HCEC 1CT (cell line): ENCODE measurements around the gene DCXR.

Experiments used
- DNase-seq: peaks from one replicate; pipeline ENCODE4 v3.0.0-alpha.2; 2017

Gene DCXR

DNA sequence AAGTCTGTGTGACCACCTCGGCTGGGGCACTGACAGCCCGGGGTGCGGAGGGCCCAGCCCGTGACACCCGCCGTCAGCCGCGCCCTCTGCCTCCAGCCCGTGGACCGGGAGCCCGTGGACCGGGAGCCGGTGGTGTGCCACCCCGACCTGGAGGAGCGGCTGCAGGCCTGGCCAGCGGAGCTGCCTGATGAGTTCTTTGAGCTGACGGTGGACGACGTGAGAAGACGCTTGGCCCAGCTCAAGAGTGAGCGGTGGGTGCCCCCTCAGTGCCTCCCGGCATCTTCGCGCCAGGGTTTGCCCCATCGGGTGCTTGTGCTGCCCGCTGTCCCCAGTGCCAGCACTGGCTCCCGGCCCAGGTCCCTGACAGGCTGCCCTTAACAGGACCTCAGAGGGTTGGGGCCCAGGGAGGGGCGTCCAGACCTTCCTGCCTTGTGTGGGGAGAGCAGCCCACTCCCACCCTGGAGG lies 28.5 kb downstream of the DCXR start:
- no peak for DNase-seq

DNA sequence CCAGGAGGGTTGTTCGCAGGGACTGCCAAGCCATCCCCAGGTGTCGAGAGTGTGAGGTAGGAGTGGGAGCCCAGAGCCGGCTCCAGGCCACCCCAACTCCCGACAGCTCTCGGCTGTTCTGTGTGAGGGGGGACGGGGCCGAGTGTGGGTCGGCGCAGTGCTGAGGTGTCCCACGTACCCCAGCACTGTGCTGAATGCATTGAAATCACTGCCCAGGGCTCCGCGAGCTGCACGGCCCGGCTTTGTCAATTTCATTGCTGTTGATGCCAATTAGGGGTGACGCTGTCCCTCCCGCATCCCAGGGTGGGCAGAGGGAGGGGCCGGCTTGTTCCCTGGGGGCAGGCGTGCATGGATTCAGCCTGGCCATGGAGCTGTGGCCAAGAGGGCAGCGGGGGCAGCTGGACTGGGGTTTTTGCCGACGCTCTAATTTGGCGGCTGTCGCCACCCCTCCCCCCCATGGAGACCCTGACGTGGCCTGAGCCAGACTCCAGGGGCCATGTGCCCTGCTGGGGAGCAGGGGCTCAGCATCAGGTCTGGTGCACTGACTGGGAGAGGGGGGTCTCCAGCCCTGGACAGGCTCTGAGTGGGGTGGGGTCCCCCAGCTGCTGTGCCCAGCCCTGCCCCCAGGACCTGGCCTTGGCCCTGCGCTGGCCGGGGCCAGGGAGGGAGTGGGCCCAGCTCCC lies 29.1 kb downstream of the DCXR start:
- DNase-seq = no peak

DNA sequence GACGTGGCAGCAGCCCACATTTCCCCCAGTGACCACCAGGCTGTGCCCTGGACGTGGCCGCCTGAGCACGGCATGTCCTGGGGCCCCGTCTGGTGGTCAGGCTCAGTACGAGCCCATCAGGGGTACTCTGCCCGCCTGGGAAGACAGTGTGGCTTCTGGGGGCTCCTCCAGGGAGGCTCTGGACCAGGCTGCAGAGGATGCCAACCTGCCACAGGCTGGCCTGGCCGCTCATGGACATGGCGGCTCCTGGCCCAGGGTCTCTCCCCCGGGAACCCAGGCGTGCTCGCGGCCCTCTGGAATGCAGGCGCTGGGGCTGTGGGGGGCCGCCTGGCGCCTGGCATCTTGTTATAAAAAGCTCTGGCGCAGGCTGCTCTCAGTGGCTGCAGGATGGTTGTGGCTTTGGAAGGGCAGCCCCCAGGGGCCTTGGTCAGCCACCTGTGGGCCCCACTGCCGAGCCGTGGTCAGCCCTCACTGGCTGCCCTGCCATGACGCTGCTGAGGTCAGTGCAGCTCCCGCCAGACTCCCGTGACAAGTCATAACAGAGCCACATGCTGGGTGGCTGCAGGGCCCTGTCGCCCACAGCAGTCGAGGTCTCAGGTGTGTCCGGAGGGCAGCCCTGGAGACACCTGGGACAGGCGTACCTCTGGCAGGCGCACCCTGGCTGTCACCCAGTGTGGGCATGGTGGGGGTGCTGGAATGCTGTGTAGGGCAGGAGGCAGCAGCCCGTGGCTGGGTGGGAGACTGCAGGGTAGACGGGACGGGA lies 29.8 kb downstream of the DCXR start:
- no peak for DNase-seq

DNA sequence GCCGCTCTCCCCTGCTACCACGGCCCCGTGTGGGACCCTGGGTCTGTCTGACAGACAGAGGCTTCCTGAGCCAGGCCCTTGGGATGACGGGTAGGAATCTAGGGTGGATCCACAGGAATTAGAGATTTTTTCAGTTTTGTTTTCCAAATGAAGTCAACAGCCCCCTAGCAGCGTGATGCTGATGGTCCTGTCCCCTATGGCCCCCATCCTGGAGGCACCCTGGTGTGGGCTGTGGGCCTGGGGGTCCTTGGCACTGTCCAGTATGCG lies 30.3 kb downstream of the DCXR start:
- no peak for DNase-seq

DNA sequence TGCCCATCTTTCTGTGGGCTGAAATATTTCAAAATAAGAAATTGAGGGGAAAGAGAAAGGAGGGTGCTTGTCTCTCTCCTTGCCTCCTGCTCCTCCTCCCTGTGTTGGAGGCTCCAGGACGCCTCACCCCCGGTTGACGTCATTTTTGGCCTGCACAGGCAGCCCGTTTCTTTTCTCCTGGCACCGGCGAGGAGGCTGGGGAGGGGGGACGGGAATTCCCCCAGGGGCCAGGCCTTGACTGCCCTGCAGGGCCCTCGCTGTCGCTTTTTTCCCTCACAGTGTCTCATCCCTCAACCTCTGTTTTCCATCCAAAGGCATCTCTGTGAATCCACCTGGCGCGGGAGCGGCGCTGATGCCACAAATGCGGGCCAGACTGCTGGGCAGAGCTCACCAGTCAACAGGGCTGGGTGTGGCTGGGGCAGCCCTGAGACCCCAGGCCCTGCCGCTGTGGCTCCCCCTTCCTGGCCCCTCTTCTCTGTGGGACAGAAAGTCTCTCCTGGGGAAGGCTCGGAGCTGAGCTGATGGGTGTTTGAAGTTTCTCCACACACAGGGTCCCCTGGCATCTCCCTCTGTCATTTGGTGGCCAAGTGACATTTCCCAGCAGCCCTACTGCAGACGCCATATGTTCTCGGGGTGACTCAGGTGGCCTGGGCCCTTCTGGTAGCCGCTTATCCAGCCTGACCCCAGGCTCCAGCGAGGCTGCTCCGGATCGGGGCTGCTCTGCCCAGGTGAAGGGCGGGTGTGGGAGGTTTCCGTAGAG lies 30.8 kb downstream of the DCXR start:
- DNase-seq = no peak

DNA sequence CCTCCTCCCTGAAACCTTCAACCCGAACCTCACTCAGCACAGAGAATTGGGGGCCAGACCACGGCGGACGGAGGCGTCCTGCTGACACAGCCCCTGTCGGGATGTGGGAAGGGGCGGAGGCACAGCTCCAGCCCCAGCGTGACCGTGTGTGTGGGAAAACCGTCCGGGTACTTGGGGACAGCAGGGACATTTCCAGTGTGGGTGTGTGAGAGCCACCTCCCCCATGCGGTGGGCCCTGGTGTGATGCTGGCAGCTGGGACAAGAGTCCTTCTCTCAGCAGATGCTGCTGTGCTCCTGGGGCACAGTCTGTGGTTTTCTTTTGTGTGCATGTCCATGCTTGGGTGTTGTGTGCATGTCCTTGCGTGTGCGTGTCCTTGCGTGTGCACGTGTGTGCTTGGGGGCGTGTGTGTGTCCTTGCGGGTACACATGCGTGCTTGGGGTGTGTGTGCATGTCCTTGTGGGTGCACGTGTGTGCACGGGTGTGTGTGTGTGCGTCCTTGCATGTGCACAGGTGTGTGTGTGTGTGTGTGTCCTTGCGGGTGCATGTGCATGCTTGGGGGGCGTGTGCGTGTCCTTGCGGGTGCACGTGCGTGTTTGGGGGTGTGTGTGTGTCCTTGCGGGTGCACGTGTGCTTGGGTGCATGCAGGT lies 31.7 kb downstream of the DCXR start:
- no peak for DNase-seq

DNA sequence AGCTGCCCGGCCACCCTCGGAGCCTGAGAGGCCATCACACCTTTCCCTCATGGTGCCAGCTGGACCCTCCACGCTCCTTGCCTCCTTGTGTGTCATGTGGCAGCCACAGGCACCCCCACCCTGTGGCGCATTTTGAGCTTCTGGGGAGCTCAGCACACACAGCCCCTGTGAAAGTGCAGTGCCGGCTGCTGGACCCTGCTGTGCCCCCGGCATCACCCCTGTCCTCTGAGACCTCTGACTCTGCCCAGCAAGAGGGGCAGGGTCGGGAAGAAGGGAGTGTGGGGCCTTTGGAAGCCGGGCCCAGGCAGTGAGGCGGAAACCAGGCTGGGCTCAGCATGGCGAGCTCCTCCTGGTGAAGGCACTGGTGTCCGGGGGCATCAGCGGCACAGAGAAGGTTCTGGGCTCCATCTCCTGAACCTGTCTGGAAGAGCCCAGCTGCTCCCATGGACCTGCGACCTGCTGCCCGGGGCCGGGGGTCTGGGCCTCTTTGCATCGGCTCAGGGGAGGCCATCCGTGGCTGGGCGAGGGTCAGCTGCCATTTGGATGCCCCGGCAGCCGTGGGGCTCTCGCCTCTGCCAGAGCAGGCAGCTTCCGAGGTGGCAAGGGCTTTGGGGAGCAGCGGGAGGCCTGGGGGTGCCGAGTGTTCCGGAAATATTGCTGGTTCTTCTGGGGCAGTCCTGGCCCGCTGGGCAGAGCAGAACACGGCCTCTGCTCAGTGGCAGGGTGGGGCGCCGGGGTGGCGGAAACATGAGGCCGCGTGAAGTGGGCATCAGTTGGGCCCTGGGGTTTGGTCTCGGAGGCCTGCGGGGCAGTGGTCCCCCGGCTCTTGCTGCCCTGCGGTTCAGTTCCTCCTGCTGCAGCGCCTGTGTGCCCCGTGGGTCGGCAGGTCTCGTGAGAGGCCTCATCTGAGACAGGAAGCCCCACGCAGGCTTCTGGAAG lies 32.7 kb downstream of the DCXR start:
- no peak for DNase-seq

DNA sequence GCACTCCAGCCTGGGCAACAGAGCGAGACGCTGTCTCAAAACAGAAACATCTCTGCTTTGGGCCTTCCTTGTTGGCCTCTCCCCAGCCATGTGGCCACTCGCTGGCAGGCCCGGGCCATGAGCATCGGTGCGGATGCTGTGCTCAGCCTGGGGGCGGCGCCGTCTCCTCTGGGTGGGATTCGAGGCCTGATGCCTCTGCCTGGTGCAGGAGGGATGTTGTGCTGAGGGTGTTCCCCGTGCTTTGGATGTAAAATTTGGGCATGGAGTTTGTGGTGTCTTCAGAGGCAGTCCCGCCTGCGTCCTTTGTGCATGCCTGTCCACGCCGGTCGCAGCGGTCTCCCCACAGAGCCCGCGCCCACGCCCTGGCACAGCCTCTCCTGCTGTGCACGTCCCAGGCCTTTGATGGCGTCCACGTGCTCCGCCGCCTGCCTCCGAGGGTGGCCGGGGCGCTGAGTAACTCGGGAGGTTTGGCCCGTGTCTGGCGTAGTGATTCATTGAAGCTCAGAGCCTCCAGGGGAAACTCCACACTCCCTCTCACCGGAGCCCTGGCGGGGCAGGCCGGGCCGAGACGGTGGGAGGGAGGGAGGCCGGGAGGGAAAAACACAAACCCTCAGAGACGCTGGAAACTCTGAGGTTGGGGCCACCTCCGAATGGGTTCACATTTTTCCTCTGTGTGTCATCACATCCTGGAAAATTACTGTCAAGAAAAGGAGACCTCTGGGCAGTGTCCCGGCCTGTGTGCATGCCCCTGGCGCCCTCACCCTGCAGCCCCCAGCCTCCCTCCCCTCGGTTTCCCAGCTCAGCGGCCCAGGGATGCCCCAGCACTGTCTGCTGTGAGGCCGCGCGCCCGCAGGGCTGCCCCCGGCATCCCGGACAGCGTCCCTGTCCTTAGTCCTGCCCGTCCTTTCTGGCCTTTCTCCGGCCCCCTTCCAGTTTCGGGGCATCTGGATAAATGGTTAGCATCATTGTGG lies 33.8 kb downstream of the DCXR start:
- DNase-seq = peak; percentile 97

DNA sequence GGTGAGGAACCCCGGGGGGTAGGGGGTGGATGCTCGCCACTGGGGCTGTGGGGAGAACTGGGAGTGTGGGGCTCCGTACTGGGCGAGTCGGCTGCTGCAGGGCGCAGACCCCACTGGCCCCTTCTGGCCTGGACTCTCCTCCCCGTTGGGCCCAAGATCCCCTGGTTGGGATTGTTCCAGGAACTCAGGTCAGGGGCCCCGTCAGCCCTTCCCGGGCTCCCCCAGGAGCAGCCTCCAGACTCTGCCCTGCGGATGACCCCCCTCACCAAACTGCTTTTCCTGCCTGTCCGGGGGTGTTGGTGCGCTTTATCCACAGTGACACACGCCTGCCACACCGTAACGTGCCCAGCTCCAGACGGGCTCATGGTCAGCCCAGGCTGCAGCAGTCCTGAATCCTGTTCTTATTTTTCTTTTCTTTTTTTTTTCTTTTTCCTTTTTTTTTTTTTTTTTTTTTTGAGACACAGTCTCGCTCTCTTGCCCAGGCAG lies 35.9 kb downstream of the DCXR start:
- DNase-seq = no peak

DNA sequence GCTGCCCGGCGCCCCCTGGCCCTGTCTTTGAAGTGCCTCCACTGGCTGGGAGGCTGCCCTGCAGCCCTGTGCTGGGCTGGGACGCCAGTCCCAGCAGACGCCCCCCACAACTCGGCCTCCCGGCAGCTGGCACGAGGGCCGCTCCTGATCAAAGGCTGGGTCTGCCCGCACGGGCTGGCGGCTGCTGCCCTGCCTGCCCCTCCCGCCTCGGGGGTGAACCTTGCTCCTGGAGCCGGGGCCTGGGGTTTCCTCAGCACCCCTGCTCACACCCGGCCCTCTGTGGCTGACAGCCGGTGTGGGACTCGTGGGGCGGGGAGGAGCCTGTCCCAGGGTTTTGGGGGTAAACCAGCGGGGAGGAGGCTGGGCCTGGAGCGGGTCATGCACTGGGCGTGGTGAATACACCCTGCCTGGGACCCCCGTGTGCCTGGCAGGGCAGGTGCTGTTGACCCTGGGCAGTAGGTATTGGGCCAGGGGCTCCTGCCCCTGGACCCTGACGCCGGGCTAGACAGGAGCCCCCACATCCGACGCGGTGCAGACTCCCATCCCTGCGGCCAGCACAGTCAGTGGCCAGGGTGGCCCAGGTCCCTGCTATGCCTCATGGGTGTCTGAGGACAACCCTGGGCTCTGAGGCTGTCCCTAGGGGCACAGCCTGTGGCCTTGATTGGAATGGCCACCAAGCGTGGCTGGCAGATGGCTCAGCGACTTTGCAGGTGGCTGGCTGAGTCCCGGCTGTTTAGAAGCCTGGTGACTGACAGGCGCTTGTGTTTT lies 36.5 kb downstream of the DCXR start:
- no peak for DNase-seq

DNA sequence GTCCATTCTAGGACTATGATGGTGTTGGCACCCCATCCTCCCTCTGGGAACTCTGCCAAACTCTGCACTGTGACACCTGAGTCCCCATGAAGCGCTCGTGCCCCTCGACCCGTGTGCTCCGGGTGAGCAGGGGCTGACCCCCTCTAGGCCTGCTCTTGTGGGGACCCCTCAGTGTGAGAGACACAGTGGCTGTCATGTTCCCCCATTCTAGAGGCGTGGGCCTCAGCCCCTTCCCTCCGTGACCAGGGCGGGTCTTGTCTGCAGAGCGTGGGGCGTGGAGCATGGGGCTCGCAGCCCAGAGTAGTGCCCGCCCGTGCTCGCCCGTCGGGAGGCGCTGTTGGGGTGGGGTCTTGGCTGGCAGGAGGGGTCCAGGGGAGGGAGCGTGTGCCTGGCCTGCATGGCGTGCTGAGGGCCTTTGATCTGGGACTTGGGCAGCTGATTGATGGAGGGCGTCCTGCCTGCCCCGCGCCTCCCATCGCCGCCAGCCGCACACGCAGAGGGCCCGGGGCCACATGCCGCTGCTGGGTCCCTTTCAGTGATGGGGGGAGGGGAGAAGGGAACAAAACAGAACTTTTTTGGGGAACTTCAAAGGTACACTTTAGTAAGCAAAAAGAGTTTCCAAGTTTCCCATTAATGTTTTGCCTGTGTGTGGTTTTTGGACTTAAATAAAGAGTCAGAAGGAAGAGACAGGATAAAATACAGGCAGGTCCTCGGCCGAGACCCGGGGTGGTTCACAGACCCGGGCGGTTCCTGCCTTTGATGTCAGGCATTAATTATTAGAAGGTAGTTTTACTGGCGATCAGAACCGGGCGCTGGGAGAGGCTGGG lies 37.3 kb downstream of the DCXR start:
- DNase-seq = no peak

DNA sequence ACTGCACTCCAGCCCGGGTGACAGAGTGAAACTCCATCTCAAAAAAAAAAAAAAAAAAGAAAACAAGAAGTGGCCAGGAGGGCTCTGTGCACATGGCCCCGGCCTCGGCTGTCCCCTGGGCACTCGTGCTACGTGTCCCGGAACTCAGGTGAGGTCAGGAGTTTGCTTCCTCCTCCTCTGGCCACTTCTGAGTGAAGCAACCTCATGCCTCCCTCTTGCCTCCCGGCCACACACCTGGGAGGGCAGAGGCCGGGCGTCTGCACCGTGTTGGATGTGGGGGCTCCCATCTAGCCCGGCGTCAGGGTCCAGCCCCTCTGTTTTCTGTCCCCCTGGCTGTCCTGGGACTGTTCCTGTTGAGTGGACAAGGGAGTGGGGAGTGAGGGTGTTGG lies 37.9 kb downstream of the DCXR start:
- no peak for DNase-seq

DNA sequence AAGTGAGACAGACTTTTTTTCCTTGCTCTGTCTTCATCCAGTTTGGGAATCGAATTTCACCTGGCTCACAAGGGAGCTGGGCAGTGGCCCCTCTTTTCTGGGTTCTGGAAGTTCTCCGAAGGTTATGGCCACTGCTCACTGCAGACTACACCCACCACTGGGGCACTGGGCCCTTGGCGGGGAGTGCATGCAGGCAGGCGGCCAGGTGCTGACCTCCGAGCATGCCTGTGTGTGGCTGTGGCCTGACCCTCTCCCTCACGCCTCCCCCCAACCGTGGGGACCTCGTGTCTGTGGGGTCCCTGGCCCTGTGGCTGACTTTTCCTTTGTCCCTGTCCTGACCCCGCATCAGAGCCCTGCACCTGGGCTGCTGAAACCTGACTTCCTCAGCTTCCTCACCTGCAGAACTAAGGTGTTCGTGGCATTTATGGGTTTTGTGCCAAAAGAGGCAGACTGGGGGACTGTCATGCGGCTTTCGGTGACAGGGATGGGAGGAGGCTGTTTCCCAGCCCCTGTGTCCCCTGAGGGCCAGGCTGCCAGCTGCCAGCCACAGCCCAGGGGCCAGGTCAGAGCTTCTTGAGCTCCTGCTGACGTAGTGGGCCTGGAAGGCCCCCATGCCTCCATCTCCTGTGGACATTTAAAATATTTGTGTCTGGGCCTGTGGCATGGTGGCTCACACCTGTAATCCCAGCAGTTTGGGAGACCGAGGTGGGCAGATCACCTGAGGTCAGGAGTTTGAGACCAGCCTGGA lies 38.6 kb downstream of the DCXR start:
- DNase-seq = no peak

DNA sequence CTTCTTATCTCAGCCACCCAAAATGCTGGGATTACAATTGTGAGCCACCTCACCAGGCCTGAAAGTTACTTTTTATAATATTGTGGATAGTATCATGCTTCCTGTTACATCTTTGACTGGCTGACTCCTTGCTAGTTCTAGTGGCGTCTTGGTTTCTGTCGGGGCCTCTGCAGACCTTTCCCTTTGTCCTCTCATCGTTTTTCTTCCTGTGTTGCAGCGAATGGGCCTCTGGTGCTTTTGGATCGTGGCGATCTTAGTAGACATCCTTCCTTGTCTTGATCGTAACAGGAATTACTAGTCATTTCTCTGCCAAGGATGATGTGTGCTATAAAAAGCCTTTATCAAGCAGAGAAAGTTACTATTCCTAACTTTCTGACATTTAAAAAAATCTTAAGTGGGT lies 39.3 kb downstream of the DCXR start:
- no peak for DNase-seq

DNA sequence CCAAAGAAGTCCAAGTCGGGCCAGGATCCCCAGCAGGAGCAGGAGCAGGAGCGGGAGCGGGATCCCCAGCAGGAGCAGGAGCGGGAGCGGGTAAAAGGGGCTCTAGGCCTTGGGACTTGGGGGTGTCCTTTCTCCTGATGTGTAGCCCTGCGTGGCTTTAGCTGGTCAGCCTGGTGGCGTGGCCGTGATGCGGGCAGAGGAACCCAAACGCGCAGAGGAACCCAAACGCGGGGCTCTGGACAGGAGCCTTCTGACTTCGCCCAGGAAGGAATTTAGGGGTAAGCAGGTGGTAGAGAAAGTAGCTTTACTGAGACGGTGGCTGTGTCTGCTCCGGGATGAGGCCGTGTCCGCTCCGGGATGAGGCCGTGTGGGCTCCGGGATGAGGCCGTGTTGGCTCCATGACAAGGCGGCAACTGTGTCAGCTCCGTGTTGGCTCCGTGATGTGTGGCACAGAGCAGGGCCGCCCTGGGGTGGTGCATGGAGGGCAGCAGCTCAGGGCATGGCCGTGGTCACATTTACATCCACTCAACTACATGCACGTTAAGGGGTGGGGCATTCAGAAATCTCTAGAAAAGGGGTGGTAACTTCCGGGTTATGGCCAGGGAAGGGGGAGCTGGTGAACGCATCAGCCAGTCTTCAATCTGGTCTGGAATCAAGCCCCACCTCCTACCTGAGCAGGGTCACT lies 40.6 kb downstream of the DCXR start:
- DNase-seq = no peak

DNA sequence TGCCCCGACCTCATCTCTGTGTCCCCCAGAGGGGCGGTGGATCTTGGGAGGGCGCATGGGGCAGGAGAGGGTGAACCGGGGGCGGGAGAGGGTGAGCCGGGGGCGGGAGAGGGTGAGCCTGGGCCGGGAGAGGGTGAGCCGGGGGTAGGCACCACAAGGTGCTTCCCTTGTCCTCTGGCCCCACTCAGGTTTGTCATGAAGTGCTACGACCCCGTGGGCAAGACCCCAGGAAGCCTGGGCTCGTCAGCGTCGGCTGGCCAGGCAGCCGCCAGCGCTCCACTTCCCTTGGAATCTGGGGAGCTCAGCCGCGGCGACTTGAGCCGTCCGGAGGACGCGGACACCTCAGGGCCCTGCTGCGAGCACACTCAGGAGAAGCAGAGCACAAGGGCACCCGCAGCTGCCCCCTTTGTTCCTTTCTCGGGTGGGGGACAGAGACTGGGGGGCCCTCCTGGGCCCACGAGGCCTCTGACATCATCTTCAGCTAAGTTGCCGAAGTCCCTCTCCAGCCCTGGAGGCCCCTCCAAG lies 41.2 kb downstream of the DCXR start:
- no peak for DNase-seq

DNA sequence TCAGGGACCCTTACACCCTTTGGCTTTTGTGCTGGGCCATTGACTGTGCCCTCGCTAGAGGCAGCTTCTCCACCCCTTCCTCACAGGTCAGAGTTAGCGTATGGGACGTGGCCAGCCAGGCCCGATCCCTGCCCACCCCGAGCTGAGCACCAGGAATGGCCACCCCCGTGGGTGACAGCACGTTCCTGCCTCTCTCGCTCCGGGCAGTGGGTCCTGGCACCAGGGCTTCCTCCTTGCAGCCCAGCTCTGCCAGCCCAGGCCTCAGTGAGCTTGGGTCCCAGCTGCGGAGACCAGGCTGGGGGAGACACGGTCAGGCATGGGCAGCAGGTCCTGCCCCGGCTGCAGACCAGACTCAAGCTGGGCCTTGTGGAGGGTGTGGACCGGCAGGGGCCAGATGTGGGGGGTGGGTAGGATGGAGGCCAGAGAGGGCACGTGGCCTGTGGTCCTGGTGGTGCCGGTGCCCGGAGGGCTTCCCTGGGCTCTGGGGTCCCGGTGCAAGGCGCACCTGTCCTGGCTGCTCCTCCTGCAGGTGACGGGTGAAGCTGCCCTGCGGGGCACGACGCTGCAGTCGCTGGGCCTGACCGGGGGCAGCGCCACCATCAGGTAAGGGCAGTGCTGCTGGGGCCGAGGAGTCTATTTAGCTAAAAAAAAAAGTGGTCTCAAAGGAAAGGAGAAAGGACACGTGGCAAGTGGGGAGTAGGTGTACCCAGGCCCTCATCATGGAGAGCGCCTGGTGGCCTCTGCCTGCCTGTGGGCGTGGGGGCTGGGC lies 41.9 kb downstream of the DCXR start:
- DNase-seq = no peak
